Esophagus muscularis mucosa (tissue), 4 donors: ENCODE results near the gene SNRPE. TPM values are rescaled to one million over a fixed set of nuclear protein-coding genes. Genes with fewer than 3 reads are reported as not detected.

Source experiments
- DNase-seq: peaks from one replicate; pipeline ENCODE4 v3.0.0-alpha.2; 2017; ENCODE audit errors: extremely low spot score
- H3K27ac ChIP-seq, 4 donors: fragments of 200-600 bp; sonication (generic); replicated peaks in 1 of 4; 1 replicate in 3 of 4; 2 replicates in 1 of 4; pipeline ENCODE4 v1.5.1; 2016 to 2019; ENCODE audit warnings: mild to moderate bottlenecking in 1 of 4
- H3K27me3 ChIP-seq, 4 donors: fragments of 200-600 bp; sonication (generic); one replicate each; pipeline versions ENCODE4 v1.5.1 to v1.6.0; 2016 to 2019
- H3K36me3 ChIP-seq, 4 donors: fragments of 200-600 bp; sonication (generic); one replicate each; pipeline ENCODE4 v1.5.1; 2016 to 2019
- H3K4me1 ChIP-seq, 4 donors: fragments of 200-600 bp; sonication (generic); one replicate each; pipeline ENCODE4 v1.5.1; 2016 to 2019
- H3K4me3 ChIP-seq, 4 donors: fragments of 200-600 bp; sonication (generic); 1 replicate in 2 of 4; 2 replicates in 2 of 4; pipeline ENCODE4 v1.5.1; 2016 to 2019; ENCODE audit warnings: mild to moderate bottlenecking in 4 of 4, moderate library complexity in 1 of 4
- H3K9me3 ChIP-seq, 4 donors: fragments of 200-600 bp; sonication (generic); 1 replicate in 3 of 4; 2 replicates in 1 of 4; pipeline ENCODE4 v1.5.1; 2016 to 2019
- CTCF ChIP-seq, 3 experiments: fragments of 200-600 bp in 2 of 3; fragments of 450-650 bp in 1 of 3; sonication (generic) in 2 of 3; IDR thresholded peaks; one replicate each; pipeline ENCODE4 v1.5.1; 2017 to 2019; ENCODE audit warnings: antibody characterized with exemption in 3 of 3, mild to moderate bottlenecking in 2 of 3, moderate library complexity in 1 of 3
- EP300 ChIP-seq: sonication (generic); formaldehyde crosslinking; IDR thresholded peaks from one replicate; pipeline ENCODE4 v1.6.1; 2017; ENCODE audit warnings: antibody characterized with exemption
- POLR2A ChIP-seq: fragments of 450-650 bp; IDR thresholded peaks from one replicate; pipeline ENCODE4 v1.6.1; 2017; ENCODE audit warnings: antibody characterized with exemption, moderate library complexity, mild to moderate bottlenecking, low read depth
- POLR2AphosphoS5 ChIP-seq, 2 donors: sonication (generic); formaldehyde crosslinking; IDR thresholded peaks; one replicate each; pipeline ENCODE4 v1.6.1; 2017; ENCODE audit warnings: antibody characterized with exemption in 2 of 2
- WGBS: methylation state at CpG from one replicate; pipeline ENCODE4 v1.1.5; 2018; 5-methylcytosine and 5-hydroxymethylcytosine counted together
- intact Hi-C: fragments of 100-400 bp; cut with DNase I; formaldehyde crosslinking; loops from one replicate; pipeline ENCODE4 v1.15.1; 2023
- total RNA-seq, 4 donors: library from RNA; depleted of rRNA; stranded (reverse); fragments of >200 nt; gene quantifications; one replicate each; pipeline versions ENCODE4 v1.1.0 to v1.2.1, GENCODE V29; 2016

The SNRPE gene
- 10 to 100 TPM; 19.0 to 45.7 (median 35.1) TPM for total RNA-seq

- peak; percentile 12 for TF ChIP-seq POLR2A
- TF ChIP-seq CTCF (IDR thresholded peaks at IDR 0.05): peak; percentile 91 to 96 (median 96)
- TF ChIP-seq POLR2AphosphoS5 (IDR thresholded peaks at IDR 0.05): peak; percentile 92 to 96
- TF ChIP-seq EP300: no peak
- under 1% methylated on average over 35 of the region's 48 CpGs for WGBS
- Histone ChIP-seq H3K9me3 (no peaks in the 10 kb centered on the region), H3K27me3 (no peaks in the 10 kb centered on the region), H3K4me1 (peaks cover 20 to 42% (median 36%) of the 10 kb centered on the region in 4 donors), H3K36me3 (peaks cover 21 to 40% (median 37%) of the 10 kb centered on the region in 4 donors), H3K4me3 (peak within 1 kb of the TSS; percentile 76 to 84 (median 78)), H3K27ac (peak within 1 kb of the TSS; percentile 58 to 76 (median 68))
- peak; percentile 99 for DNase-seq
- intact Hi-C loops: loop anchor here (2.0 to 10.0 kb wide), 4 partner anchors 213 to 503 kb away; partner anchors contain the start of gene SOX13
Measured at GRCh38 chr1:203861379-203862184, at the start of gene SNRPE. SNRPE (plus strand) TSS chr1:203861599; CDS start chr1:203861660, 61 bp downstream.

- Histone ChIP-seq H3K27me3 (no peaks in the 10 kb centered on the region), H3K27ac (no peak overlapping the region), H3K36me3 (peaks cover 18 to 74% (median 48%) of the 10 kb centered on the region in 4 donors), H3K4me3 (no peak overlapping the region), H3K9me3 (no peaks in the 10 kb centered on the region), H3K4me1 (peaks cover 0 to 5% (median 2%) of the 10 kb centered on the region in 4 donors)
- intact Hi-C loops: no loop called here
- WGBS: 100% methylated on average over 2 of the region's 2 CpGs
- DNase-seq: peak; percentile 14
- TF ChIP-seq POLR2AphosphoS5 (IDR thresholded peaks at IDR 0.05): no peak
- TF ChIP-seq CTCF (IDR thresholded peaks at IDR 0.05): no peak
- no peak for TF ChIP-seq EP300
- no peak for TF ChIP-seq POLR2A
Measured at GRCh38 chr1:203813581-203814341, 47.6 kb upstream of the SNRPE start.

- peaks cover 43 to 92% (median 81%) of the 10 kb centered on the region in 4 donors for H3K36me3 ChIP-seq
Measured at GRCh38 chr1:203818399-203818798, 43.0 kb upstream of the SNRPE start.

GRCh38 chr1:203823306-203823705 is 38.1 kb upstream of the SNRPE start:
- peaks cover 33 to 87% (median 72%) of the 10 kb centered on the region in 4 donors for H3K36me3 ChIP-seq
- H3K9me3 ChIP-seq: no peaks in the 10 kb centered on the region
- peaks cover 0 to 12% (median 4%) of the 10 kb centered on the region in 4 donors for H3K4me1 ChIP-seq
- TF ChIP-seq CTCF (IDR thresholded peaks at IDR 0.05): no peak
- no peak for TF ChIP-seq POLR2AphosphoS5 (IDR thresholded peaks at IDR 0.05)
- H3K4me3 ChIP-seq: no peak overlapping the region
- H3K27ac ChIP-seq: no peak overlapping the region
- peak; percentile 66 for DNase-seq
- WGBS: 78% methylated on average over 1 of the region's 1 CpG
- intact Hi-C loops: no loop called here
- no peaks in the 10 kb centered on the region for H3K27me3 ChIP-seq

More at GRCh38 chr1:203818399-203818798, 43.0 kb upstream of the SNRPE start:
- H3K27me3 ChIP-seq: no peaks in the 10 kb centered on the region
- H3K4me1 ChIP-seq: peaks cover 0 to 7% (median 3%) of the 10 kb centered on the region in 4 donors
- intact Hi-C loops: no loop called here
- no peak overlapping the region for H3K4me3 ChIP-seq
- no peaks in the 10 kb centered on the region for H3K9me3 ChIP-seq
- peak; percentile 8 for DNase-seq
- TF ChIP-seq POLR2AphosphoS5 (IDR thresholded peaks at IDR 0.05) (no peak), EP300 (no peak), CTCF (IDR thresholded peaks at IDR 0.05) (no peak), POLR2A (no peak)
- H3K27ac ChIP-seq: no peak overlapping the region
- WGBS: 92% methylated on average over 6 of the region's 6 CpGs
